Liver (tissue), 9 donors: ENCODE measurements around the gene GJC1. TPM values are rescaled to one million over a fixed set of nuclear protein-coding genes. Genes with fewer than 3 reads are reported as not detected.

ENCODE experiments used
- DNase-seq: peaks from one replicate; pipeline ENCODE4 v3.0.0-alpha.2; 2017; ENCODE audit warnings: low spot score
- H3K27ac ChIP-seq, 2 donors: one replicate each; pipeline ENCODE4 v1.7.0; 2013; ENCODE audit warnings: inconsistent platforms in 2 of 2, low read length in 2 of 2, control low read depth in 1 of 2, low read depth in 1 of 2, mild to moderate bottlenecking in 1 of 2
- H3K27me3 ChIP-seq, 4 donors: one replicate each; pipeline versions ENCODE4 v1.6.1 to v1.7.0; 2013; ENCODE audit warnings: low read length in 3 of 4, inconsistent platforms in 1 of 4, mild to moderate bottlenecking in 1 of 4, moderate library complexity in 1 of 4; ENCODE audit not compliant: control insufficient read depth in 4 of 4, insufficient read depth in 4 of 4
- H3K36me3 ChIP-seq, 4 donors: one replicate each; pipeline versions ENCODE4 v1.6.1 to v1.7.0; 2013; ENCODE audit warnings: low read length in 3 of 4, mild to moderate bottlenecking in 3 of 4, low read depth in 1 of 4, moderate library complexity in 1 of 4; ENCODE audit not compliant: control insufficient read depth in 4 of 4, insufficient read depth in 3 of 4
- H3K4me1 ChIP-seq, 4 donors: one replicate each; pipeline versions ENCODE4 v1.6.1 to v1.7.0; 2013; ENCODE audit warnings: low read length in 3 of 4, mild to moderate bottlenecking in 3 of 4, moderate library complexity in 1 of 4; ENCODE audit not compliant: control insufficient read depth in 4 of 4, insufficient read depth in 4 of 4
- H3K4me3 ChIP-seq, 3 donors: one replicate each; pipeline versions ENCODE4 v1.6.1 to v1.7.0; 2013; ENCODE audit warnings: low read length in 3 of 3, control low read depth in 1 of 3, low read depth in 1 of 3, mild to moderate bottlenecking in 1 of 3
- H3K9ac ChIP-seq, 2 donors: one replicate each; pipeline ENCODE4 v1.7.0; 2013; ENCODE audit warnings: low read length in 2 of 2, mild to moderate bottlenecking in 2 of 2, moderate library complexity in 2 of 2, control low read depth in 1 of 2, low read depth in 1 of 2
- H3K9me3 ChIP-seq, 4 donors: one replicate each; pipeline versions ENCODE4 v1.6.1 to v1.7.0; 2013; ENCODE audit warnings: low read length in 3 of 4; ENCODE audit not compliant: control insufficient read depth in 4 of 4
- FOXA2 ChIP-seq: IDR thresholded peaks from 2 replicates; pipeline ENCODE4 v1.6.1; 2016; ENCODE audit warnings: antibody characterized with exemption
- JUND ChIP-seq, 2 donors: IDR thresholded peaks; 2 replicates each; pipeline ENCODE4 v1.6.1; 2016; ENCODE audit warnings: antibody characterized with exemption in 2 of 2
- NR2F2 ChIP-seq: IDR thresholded peaks from 2 replicates; pipeline ENCODE4 v1.6.1; 2016; ENCODE audit warnings: antibody characterized with exemption
- RAD21 ChIP-seq, 2 donors: IDR thresholded peaks; 2 replicates each; pipeline ENCODE4 v1.6.1; 2016; ENCODE audit warnings: antibody characterized with exemption in 2 of 2, mild to moderate bottlenecking in 2 of 2
- REST ChIP-seq: IDR thresholded peaks from 2 replicates; pipeline ENCODE4 v1.6.1; 2016; ENCODE audit warnings: antibody characterized with exemption, mild to moderate bottlenecking
- RXRA ChIP-seq, 2 donors: IDR thresholded peaks; 2 replicates each; pipeline ENCODE4 v1.6.1; 2017 to 2018; ENCODE audit warnings: antibody characterized with exemption in 2 of 2, mild to moderate bottlenecking in 1 of 2
- SP1 ChIP-seq: IDR thresholded peaks from 2 replicates; pipeline ENCODE4 v1.6.1; 2018; ENCODE audit warnings: antibody characterized with exemption, mild to moderate bottlenecking
- WGBS: extraction: QIAGEN DNeasy Blood & Tissue Kit; methylation state at CpG from one replicate; pipeline ENCODE4 v1.1.7; 2013; 5-methylcytosine and 5-hydroxymethylcytosine counted together
- polyA plus RNA-seq, 2 donors: library from polyadenylated mRNA; stranded (reverse) in 1 of 2; unstranded in 1 of 2; fragments of 200-250 nt in 1 of 2; fragments of >200 nt in 1 of 2; fragmentation: Nextera tagmentation in 1 of 2; extraction: Ambion mirVana in 1 of 2; gene quantifications; one replicate each; pipeline versions ENCODE4 v1.2.1 to v1.2.3, GENCODE V29; 2013 to 2015
- total RNA-seq, 2 donors: library from RNA; depleted of rRNA; stranded (reverse); fragments of >200 nt; gene quantifications; one replicate each; pipeline ENCODE4 v1.2.3, GENCODE V29; 2014
- TF ChIP-seq, protein P1 (sequence below): IDR thresholded peaks from 2 replicates; pipeline ENCODE4 v1.6.1; 2016; ENCODE audit warnings: antibody characterized with exemption
- TF ChIP-seq, protein P2 (sequence below): IDR thresholded peaks from 2 replicates; pipeline ENCODE4 v1.6.1; 2016; ENCODE audit warnings: antibody characterized with exemption
- TF ChIP-seq, protein P3 (sequence below): fragments of 150-350 bp; IDR thresholded peaks from 2 replicates; pipeline ENCODE4 v1.5.1; 2017; ENCODE audit warnings: improper control_type of control experiment, low read depth, low read length; ENCODE audit not compliant: missing input control
- donor health status: healthy.
- donor health status: healthy.
- donor health status: healthy.
- donor health status: healthy.
- donor health status: healthy.

GJC1 gene
- total and polyA plus RNA-seq, 4 donors: 0.17 to 1.4 (median 0.77) TPM

DNA sequence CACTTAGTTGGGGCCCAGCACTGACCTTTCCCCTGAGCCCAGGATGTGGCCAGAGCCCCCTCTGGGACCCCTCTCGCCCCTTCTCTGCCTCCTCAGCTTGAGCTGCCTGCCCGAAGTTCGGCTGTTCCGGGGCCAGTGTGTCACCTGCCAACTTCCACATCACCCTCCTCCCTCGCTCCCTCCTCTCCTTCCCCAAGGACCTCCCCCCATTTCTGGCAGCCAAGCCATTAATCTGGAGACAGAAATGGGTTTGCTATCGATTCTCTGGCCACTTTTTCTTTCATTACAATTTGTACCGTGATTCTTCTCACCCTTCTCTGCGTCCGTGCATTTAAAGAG is 80.1 kb downstream of the GJC1 start (continued):
- TF ChIP-seq, protein P1, sequence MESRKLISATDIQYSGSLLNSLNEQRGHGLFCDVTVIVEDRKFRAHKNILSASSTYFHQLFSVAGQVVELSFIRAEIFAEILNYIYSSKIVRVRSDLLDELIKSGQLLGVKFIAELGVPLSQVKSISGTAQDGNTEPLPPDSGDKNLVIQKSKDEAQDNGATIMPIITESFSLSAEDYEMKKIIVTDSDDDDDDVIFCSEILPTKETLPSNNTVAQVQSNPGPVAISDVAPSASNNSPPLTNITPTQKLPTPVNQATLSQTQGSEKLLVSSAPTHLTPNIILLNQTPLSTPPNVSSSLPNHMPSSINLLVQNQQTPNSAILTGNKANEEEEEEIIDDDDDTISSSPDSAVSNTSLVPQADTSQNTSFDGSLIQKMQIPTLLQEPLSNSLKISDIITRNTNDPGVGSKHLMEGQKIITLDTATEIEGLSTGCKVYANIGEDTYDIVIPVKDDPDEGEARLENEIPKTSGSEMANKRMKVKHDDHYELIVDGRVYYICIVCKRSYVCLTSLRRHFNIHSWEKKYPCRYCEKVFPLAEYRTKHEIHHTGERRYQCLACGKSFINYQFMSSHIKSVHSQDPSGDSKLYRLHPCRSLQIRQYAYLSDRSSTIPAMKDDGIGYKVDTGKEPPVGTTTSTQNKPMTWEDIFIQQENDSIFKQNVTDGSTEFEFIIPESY: no peak
- TF ChIP-seq JUND (IDR thresholded peaks at IDR 0.05): no peak
- no peak for TF ChIP-seq FOXA2

DNA sequence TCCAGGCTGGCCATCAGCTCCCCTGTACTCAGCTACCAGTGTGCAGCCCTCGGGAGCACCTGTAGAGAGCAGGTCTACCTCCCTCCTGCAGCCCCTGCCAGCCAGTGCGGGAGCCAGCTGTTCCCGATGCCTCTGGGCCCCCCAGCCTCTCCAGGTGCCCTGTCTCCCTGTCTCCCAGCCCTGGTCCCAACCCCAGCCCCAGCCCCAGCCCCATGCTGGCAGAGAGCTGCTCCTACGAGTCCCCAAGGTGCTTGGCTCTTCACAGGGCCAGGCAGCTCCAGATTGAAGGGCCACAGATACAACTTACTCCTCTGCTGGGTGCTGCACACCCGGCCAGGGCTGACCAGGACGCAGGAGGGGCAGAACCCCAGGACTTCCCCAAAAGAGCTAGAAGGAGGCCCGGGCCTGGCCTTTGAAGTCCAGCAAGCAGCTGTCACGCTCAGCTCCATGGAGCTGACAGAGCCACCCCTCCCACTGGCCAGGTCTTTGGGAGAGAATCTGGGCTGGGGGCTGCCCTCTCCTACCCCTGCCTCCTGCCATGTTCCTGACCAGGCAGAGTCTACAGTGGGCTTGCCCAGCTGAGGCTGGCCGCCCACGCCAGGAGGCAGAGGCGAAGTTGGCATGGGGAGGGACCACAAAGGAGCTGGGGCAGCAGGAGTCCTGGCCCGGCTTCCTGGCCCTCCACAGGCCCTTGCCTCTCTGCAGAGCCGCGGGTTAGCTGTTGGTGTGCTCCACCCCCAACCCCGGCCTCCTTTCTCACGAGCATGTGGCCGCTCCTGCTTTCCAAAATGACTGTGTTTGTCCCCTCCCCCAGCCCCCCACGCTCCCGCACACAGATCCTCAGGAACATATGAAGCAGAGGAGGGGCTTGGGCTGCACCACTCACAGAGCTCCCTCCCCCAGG is 80.8 kb downstream of the GJC1 start:
- H3K4me1 ChIP-seq: no peaks in the 10 kb centered on the region
- H3K27me3 ChIP-seq: no peaks in the 10 kb centered on the region

More for the DNA sequence above, 80.8 kb downstream of the GJC1 start:
- H3K36me3 ChIP-seq: peaks cover 0 to 6% (median 1%) of the 10 kb centered on the region in 4 donors
- no peak overlapping the region for H3K9ac ChIP-seq
- 88% methylated on average over 19 of the region's 19 CpGs for WGBS
- TF ChIP-seq REST (no peak), NR2F2 (no peak), RAD21 (IDR thresholded peaks at IDR 0.05) (no peak), SP1 (no peak), RXRA (IDR thresholded peaks at IDR 0.05) (no peak)
- TF ChIP-seq, protein P2, sequence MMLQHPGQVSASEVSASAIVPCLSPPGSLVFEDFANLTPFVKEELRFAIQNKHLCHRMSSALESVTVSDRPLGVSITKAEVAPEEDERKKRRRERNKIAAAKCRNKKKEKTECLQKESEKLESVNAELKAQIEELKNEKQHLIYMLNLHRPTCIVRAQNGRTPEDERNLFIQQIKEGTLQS: no peak
- TF ChIP-seq, protein P3, sequence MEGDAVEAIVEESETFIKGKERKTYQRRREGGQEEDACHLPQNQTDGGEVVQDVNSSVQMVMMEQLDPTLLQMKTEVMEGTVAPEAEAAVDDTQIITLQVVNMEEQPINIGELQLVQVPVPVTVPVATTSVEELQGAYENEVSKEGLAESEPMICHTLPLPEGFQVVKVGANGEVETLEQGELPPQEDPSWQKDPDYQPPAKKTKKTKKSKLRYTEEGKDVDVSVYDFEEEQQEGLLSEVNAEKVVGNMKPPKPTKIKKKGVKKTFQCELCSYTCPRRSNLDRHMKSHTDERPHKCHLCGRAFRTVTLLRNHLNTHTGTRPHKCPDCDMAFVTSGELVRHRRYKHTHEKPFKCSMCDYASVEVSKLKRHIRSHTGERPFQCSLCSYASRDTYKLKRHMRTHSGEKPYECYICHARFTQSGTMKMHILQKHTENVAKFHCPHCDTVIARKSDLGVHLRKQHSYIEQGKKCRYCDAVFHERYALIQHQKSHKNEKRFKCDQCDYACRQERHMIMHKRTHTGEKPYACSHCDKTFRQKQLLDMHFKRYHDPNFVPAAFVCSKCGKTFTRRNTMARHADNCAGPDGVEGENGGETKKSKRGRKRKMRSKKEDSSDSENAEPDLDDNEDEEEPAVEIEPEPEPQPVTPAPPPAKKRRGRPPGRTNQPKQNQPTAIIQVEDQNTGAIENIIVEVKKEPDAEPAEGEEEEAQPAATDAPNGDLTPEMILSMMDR: no peak
- no peaks in the 10 kb centered on the region for H3K9me3 ChIP-seq
- H3K4me3 ChIP-seq: no peak overlapping the region
- no peak overlapping the region for H3K27ac ChIP-seq
- no peak for DNase-seq

Other genes starting within 250 kb of the GJC1 start
- gene MEIOC, start 173.8 kb downstream of the GJC1 start, total RNA-seq: not detected
- under 1 TPM in 1 of 2 donors, not detected in 1; 0.31 TPM for gene MEIOC, start 173.8 kb downstream of the GJC1 start, polyA plus RNA-seq
- 1 to 10 TPM; 7.7 to 8.6 TPM for gene CCDC43, start 140.5 kb downstream of the GJC1 start, total RNA-seq
- 1 to 10 TPM; 4.5 to 5.7 TPM for gene CCDC43, start 140.5 kb downstream of the GJC1 start, polyA plus RNA-seq
- gene DBF4B, start 121.6 kb downstream of the GJC1 start, total RNA-seq: 1 to 10 TPM; 1.3 to 4.5 TPM
- under 1 TPM; 0.44 to 0.84 TPM for gene DBF4B, start 121.6 kb downstream of the GJC1 start, polyA plus RNA-seq
- gene ADAM11, start 71.3 kb downstream of the GJC1 start, total RNA-seq: 1 to 10 TPM in 1 of 2 donors, under 1 TPM in 1; 0.08 to 1.1 TPM
- under 1 TPM in 1 of 2 donors, not detected in 1; 0.06 TPM for gene ADAM11, start 71.3 kb downstream of the GJC1 start, polyA plus RNA-seq
- gene HIGD1B, start 17.6 kb upstream of the GJC1 start, total RNA-seq: not detected
- under 1 TPM; 0.28 to 0.43 TPM for gene HIGD1B, start 17.6 kb upstream of the GJC1 start, polyA plus RNA-seq
- 10 to 100 TPM; 45.8 to 84.3 TPM for gene EFTUD2, start 69.2 kb upstream of the GJC1 start, total RNA-seq
- 10 to 100 TPM; 19.8 to 20.9 TPM for gene EFTUD2, start 69.2 kb upstream of the GJC1 start, polyA plus RNA-seq
- gene GFAP, start 85.2 kb upstream of the GJC1 start, total RNA-seq: under 1 TPM; 0.33 to 0.42 TPM
- under 1 TPM in 1 of 2 donors, not detected in 1; 0.24 TPM for gene GFAP, start 85.2 kb upstream of the GJC1 start, polyA plus RNA-seq
- gene KIF18B, start 117.5 kb upstream of the GJC1 start, total RNA-seq: 10 to 100 TPM in 1 of 2 donors, under 1 TPM in 1; under 0.01 to 11.9 TPM
- under 1 TPM; 0.10 to 0.87 TPM for gene KIF18B, start 117.5 kb upstream of the GJC1 start, polyA plus RNA-seq
- under 1 TPM; 0.17 to 0.23 TPM for gene C1QL1, start 138.0 kb upstream of the GJC1 start, total RNA-seq
- gene C1QL1, start 138.0 kb upstream of the GJC1 start, polyA plus RNA-seq: under 1 TPM in 1 of 2 donors, not detected in 1; 0.57 TPM
- 10 to 100 TPM; 15.6 to 22.9 TPM for gene DCAKD, start 221.3 kb upstream of the GJC1 start, total RNA-seq
- 10 to 100 TPM in 1 of 2 donors, 1 to 10 TPM in 1; 9.7 to 13.6 TPM for gene DCAKD, start 221.3 kb upstream of the GJC1 start, polyA plus RNA-seq
- 10 to 100 TPM; 27.0 to 55.1 TPM for gene NMT1, start 231.0 kb upstream of the GJC1 start, total RNA-seq
- gene NMT1, start 231.0 kb upstream of the GJC1 start, polyA plus RNA-seq: 10 to 100 TPM; 30.2 to 83.7 TPM